IMR-90 (cell line): ENCODE measurements around the gene KCTD3. TPM values are rescaled to one million over a fixed set of nuclear protein-coding genes. Genes with fewer than 3 reads are reported as not detected.
A peak's percentile ranks its signal among the peaks of the same experiment; 100 is the strongest.

Source experiments
- ATAC-seq: fragments of 200-7000 bp; cut with Tn5 transposase; 2 replicates; pipeline ENCODE4 v1.9.1; 2020; ENCODE audit warnings: low read depth, mild to moderate bottlenecking, moderate library complexity
- BruUV-seq: library from RNA; stranded (reverse); fragments of 400-500 nt; replicated peaks from 2 replicates; lab custom pipeline; 2021; lab: Mats Ljungman, UMichigan
- CTCF ChIA-PET: fragments of 300-600 bp; formaldehyde crosslinking; extraction: SDS; loops from one replicate; lab custom pipeline; 2021; ENCODE audit warnings: antibody characterized with exemption; lab: Yijun Ruan, JAX
- POLR2A ChIA-PET: fragments of 300-600 bp; sonication (Branson Sonifier 250); formaldehyde crosslinking; loops from one replicate; lab custom pipeline; 2022; ENCODE audit warnings: antibody characterized with exemption; ENCODE audit not compliant: unreplicated experiment; lab: Charles Lee
- DNase-seq: peaks from one replicate; pipeline ENCODE4 v3.0.0; 2013
- H2AFZ ChIP-seq: replicated peaks from 2 replicates; pipeline ENCODE3; 2013; ENCODE audit warnings: low read length, mild to moderate bottlenecking; ENCODE audit not compliant: poor library complexity
- H2AK5ac ChIP-seq: 2 replicates; pipeline ENCODE4 v1.6.1; 2013; ENCODE audit warnings: low read depth, low read length, inconsistent platforms
- H2AK9ac ChIP-seq: replicated peaks from 2 replicates; pipeline ENCODE3; 2013; ENCODE audit warnings: mild to moderate bottlenecking, low read depth, low read length, moderate library complexity; ENCODE audit not compliant: poor library complexity
- H2BK120ac ChIP-seq: 2 replicates; pipeline ENCODE4 v1.6.1; 2013; ENCODE audit warnings: low read depth, low read length, inconsistent platforms
- H2BK15ac ChIP-seq: 3 replicates; pipeline ENCODE4 v1.6.1; 2013; ENCODE audit warnings: low read depth, low read length, inconsistent platforms
- H2BK20ac ChIP-seq: 2 replicates; pipeline ENCODE4 v1.6.1; 2013; ENCODE audit warnings: low read depth, mild to moderate bottlenecking, inconsistent platforms, low read length, moderate library complexity
- H2BK5ac ChIP-seq: 2 replicates; pipeline ENCODE4 v1.6.1; 2013; ENCODE audit warnings: mild to moderate bottlenecking, low read depth, low read length, inconsistent platforms; ENCODE audit not compliant: poor library complexity, severe bottlenecking
- H3K14ac ChIP-seq: replicated peaks from 2 replicates; pipeline ENCODE4 v1.6.1; 2013; ENCODE audit warnings: low read depth, low read length, inconsistent platforms
- H3K18ac ChIP-seq: 2 replicates; pipeline ENCODE4 v1.6.1; 2013; ENCODE audit warnings: low read depth, low read length, control low read depth
- H3K23ac ChIP-seq: 2 replicates; pipeline ENCODE4 v1.6.1; 2013; ENCODE audit warnings: low read depth, low read length, inconsistent platforms
- H3K27ac ChIP-seq: 2 replicates; pipeline ENCODE4 v1.5.1; 2013; ENCODE audit warnings: mild to moderate bottlenecking, control low read depth, low read length; ENCODE audit not compliant: insufficient read depth
- H3K27me3 ChIP-seq: 2 replicates; pipeline ENCODE4 v1.6.1; 2013; ENCODE audit warnings: low read length; ENCODE audit not compliant: control insufficient read depth, insufficient read depth
- H3K36me3 ChIP-seq: 2 replicates; pipeline ENCODE4 v1.6.1; 2013; ENCODE audit warnings: low read length, mixed read lengths; ENCODE audit not compliant: control insufficient read depth, insufficient read depth
- H3K4ac ChIP-seq: 2 replicates; pipeline ENCODE4 v1.6.1; 2013; ENCODE audit warnings: low read depth, low read length, inconsistent platforms
- H3K4me1 ChIP-seq: 2 replicates; pipeline ENCODE4 v1.6.1; 2013; ENCODE audit warnings: low read length, mixed read lengths; ENCODE audit not compliant: control insufficient read depth, insufficient read depth
- H3K4me2 ChIP-seq: 2 replicates; pipeline ENCODE4 v1.6.1; 2013; ENCODE audit warnings: low read depth, mild to moderate bottlenecking, control low read depth, low read length, moderate library complexity
- H3K4me3 ChIP-seq: 2 replicates; pipeline ENCODE4 v1.5.1; 2013; ENCODE audit warnings: low read depth, mild to moderate bottlenecking, control low read depth, low read length, moderate library complexity; ENCODE audit not compliant: insufficient read depth
- H3K56ac ChIP-seq: 2 replicates; pipeline ENCODE4 v1.6.1; 2013; ENCODE audit warnings: low read length, inconsistent platforms; ENCODE audit not compliant: insufficient read depth; ENCODE audit errors: extremely low read depth
- H3K79me1 ChIP-seq, 2 experiments: 2 replicates each; pipeline ENCODE4 v1.6.1; 2013; ENCODE audit warnings: low read length in 2 of 2, inconsistent platforms in 1 of 2, low read depth in 1 of 2
- H3K9ac ChIP-seq: 2 replicates; pipeline ENCODE4 v1.6.1; 2013; ENCODE audit warnings: low read depth, low read length, control low read depth
- H3K9me1 ChIP-seq: 2 replicates; pipeline ENCODE4 v1.6.1; 2013; ENCODE audit warnings: low read length, inconsistent platforms; ENCODE audit not compliant: insufficient read depth
- H3K9me3 ChIP-seq: 2 replicates; pipeline ENCODE4 v1.6.1; 2013; ENCODE audit warnings: low read length; ENCODE audit not compliant: control insufficient read depth, insufficient read depth
- H4K20me1 ChIP-seq: 2 replicates; pipeline ENCODE4 v1.6.1; 2013; ENCODE audit warnings: low read length, inconsistent platforms; ENCODE audit not compliant: insufficient read depth
- H4K5ac ChIP-seq: 2 replicates; pipeline ENCODE4 v1.6.1; 2013; ENCODE audit warnings: mild to moderate bottlenecking, low read depth, low read length, control low read depth
- H4K8ac ChIP-seq, 2 experiments: 2 replicates each; pipeline ENCODE4 v1.6.1; 2013; ENCODE audit warnings: low read depth in 2 of 2, low read length in 2 of 2, control low read depth in 1 of 2, inconsistent platforms in 1 of 2
- H4K91ac ChIP-seq: 2 replicates; pipeline ENCODE4 v1.6.1; 2013; ENCODE audit warnings: low read depth, low read length, inconsistent platforms; ENCODE audit not compliant: insufficient read depth
- RFX5 ChIP-seq: IDR thresholded peaks from 2 replicates; pipeline ENCODE4 v1.8.0; 2012; ENCODE audit warnings: low read depth, mild to moderate bottlenecking, low read length, moderate library complexity
- WGBS, 2 experiments: methylation state at CpG; one replicate each; pipeline versions ENCODE4 v1.1.5 to v1.1.7; 2013; ENCODE audit warnings: missing lambda C conversion rate in 2 of 2; ENCODE audit not compliant: insufficient read length in 1 of 2; ENCODE audit errors: extremely low coverage in 2 of 2; 5-methylcytosine and 5-hydroxymethylcytosine counted together
- dilution Hi-C: fragments of 300-500 bp; cut with HindIII; formaldehyde crosslinking; loops from one replicate; pipeline ENCODE4 v1.14.3; 2018; ENCODE audit warnings: low sequenced_read_pairs; ENCODE audit not compliant: unreplicated experiment
- in situ Hi-C: fragments of 300-500 bp; cut with MboI; formaldehyde crosslinking; loops from 3 replicates; pipeline ENCODE4 v1.14.3; 2019; ENCODE audit warnings: low sequenced_read_pairs, inconsistent platforms, mixed read lengths
- intact Hi-C: fragments of 100-400 bp; cut with micrococcal nuclease; formaldehyde crosslinking; loops from 2 replicates; pipeline ENCODE4 v1.10.0; 2022
- polyA plus RNA-seq, 3 experiments: library from polyadenylated mRNA; depleted of rRNA; stranded (reverse); fragments of >200 nt; gene quantifications; 2 replicates each; pipeline ENCODE4 v1.2.3, GENCODE V29; 2012; ENCODE audit warnings: low replicate concordance in 1 of 3
- total RNA-seq: library from RNA; depleted of rRNA; stranded (reverse); fragments of >200 nt; gene quantifications from 2 replicates; pipeline ENCODE4 v1.2.3, GENCODE V29; 2012

KCTD3 gene
- total and polyA plus RNA-seq, 2 of the 4 experiments (the other 2 are of a cell fraction) = 43.6 to 49.5 TPM

DNA sequence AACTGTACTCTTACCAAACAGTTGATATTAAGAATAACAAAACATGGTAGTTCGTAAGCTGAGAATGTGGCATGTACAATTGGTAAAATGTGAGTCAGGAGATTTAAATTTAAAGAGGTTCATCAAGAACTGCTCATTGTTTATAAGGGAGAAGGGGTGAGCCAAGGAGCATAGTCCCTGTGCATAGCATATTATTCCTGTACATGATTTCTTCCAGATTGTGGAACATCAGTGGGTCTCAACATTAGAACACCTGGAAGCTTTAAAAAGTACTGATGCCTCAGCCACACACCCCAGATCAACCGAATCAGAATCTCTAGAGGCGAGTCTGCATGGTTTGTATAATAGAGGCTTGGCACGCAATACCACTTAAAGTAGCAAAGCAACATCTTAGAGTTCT lies 56.1 kb downstream of the KCTD3 start:
- intact Hi-C loops = no loop called here
- Histone ChIP-seq H3K4me3 (no peak overlapping the region), H3K4me2 (peak overlapping the region; percentile 59; the same call in 1 of the 2 replicates), H3K56ac (no peak overlapping the region), H2AK9ac (no peak overlapping the region), H2AK5ac (no peak overlapping the region), H3K27me3 (no peaks in the 10 kb centered on the region), H3K9me3 (no peaks in the 10 kb centered on the region), H3K4ac (peak overlapping the region; percentile 21), H3K9me1 (peaks cover 3% of the 10 kb centered on the region), H4K8ac (peak overlapping the region in 1 of 2 experiments; percentile 22; a peak in 1 of 4 replicates), H2BK20ac (0 out of 2 replicates have a peak overlapping the region, but pooled peaks have one; percentile 6), H4K20me1 (no peaks in the 10 kb centered on the region), H3K79me1 (peaks cover 0 to 6% of the 10 kb centered on the region in 2 experiments; a peak in 2 of 4 replicates), H4K5ac (peak overlapping the region; percentile 92), H3K4me1 (peaks cover 9% of the 10 kb centered on the region), H2BK5ac (peak overlapping the region; percentile 81), H3K27ac (peak overlapping the region; percentile 93; the same call in 1 of the 2 replicates), H4K91ac (0 out of 2 replicates have a peak overlapping the region, but pooled peaks have one; percentile 38), H3K36me3 (peaks cover 15% of the 10 kb centered on the region), H2BK120ac (peak overlapping the region; percentile 6; the same call in 1 of the 2 replicates), H3K23ac (no peak overlapping the region), H3K18ac (peak overlapping the region; percentile 83), H2BK15ac (no peak overlapping the region), H2AFZ (no peak overlapping the region), H3K9ac (no peak overlapping the region), H3K14ac (no peak overlapping the region)
- no peak for TF ChIP-seq RFX5
- ChIA-PET POLR2A (no interaction called here), CTCF (interaction anchor here (0.5 to 0.6 kb wide), 2 partner anchors 351 to 1066 kb away, joined by 3 to 4 read pairs; no protein-coding TSS in a partner anchor)
- ATAC-seq (peak; percentile 93), DNase-seq (peak; percentile 78)
- no CpG with 5 or more reads among the region's 4 CpGs for WGBS, 2 experiments
- dilution Hi-C loops = no loop called here
- in situ Hi-C loops = no loop called here
- no TSS peak for BruUV-seq
